Measurements from ENCODE around the gene SMARCE1.

SMARCE1 gene

DNA sequence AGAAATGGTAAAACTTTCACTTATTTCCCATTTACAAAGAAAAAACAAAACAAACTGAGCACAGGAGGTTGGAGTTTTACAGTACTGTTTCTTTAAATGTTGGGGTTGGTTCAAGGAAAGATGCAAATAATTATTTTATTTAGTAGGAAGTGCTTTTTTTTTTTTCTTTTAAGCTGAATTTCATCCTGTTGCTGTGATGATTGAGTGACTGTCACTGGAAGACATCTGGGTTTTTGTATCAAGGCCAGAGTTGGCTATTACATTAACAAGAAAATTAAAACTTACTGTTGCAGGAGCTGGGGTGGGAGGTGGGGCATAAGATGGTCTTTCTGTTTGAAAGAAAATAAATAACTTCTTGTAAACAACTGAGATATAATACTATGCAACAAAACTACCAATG, 2.3 kb downstream of the SMARCE1 start:
- no peak for DNase-seq

DNA sequence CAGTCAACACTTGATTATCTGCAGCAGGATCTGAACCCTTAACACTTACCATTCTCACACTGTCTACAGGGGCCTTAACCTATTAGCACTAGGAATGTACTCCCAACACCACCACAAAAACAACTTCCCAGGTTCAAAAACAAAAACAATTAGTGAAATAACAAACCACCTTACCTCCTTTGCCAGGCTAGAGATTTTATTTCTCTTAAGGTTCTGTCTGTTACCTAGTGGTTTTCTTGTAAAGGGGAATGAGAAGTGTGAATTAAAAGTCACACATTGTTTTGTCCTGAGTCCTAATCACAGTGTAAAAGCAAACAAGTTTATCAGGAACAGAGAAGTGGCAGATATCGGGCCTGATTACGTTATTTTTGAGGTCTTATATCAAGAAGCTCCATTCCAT, 9.7 kb downstream of the SMARCE1 start:
- DNase-seq: no peak

DNA sequence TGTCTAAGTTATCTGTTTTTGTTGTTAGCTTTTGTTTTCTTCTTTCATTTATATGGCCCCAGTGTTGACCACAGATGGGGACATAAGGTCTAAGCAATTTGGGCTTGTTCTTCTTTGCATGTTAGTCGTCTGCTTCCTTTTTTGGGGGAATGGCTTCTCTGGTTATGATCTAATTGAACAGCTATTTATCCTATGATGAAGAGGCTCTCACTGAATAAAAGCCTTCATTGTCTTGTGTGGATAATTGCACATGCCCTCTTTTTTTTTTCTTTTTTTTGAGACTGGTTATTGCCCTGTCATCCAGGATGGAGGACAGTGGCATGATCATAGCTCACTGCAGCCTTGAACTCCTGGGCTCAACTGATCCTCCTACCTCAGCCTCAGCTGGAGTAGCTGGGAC, 13.7 kb downstream of the SMARCE1 start:
- no peak for DNase-seq

DNA sequence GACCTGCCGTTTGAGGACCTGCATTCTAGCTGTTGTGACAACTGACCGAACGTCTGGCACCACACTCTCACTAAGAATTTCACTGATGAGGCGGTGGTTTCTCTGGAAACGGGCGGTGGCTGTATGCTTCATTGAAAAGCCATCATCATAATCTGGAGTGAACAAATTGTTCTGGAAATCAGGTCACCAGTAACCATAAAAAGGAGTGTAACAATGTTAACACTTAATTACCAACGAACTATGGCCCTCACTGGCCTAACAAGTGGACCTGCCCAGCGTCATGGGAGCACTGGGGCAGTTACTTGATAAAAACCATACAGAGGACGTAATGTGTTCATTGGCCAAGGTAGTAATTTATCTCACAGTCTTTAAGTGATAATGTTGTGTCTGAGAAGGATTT, 15.4 kb downstream of the SMARCE1 start:
- no peak for DNase-seq

DNA sequence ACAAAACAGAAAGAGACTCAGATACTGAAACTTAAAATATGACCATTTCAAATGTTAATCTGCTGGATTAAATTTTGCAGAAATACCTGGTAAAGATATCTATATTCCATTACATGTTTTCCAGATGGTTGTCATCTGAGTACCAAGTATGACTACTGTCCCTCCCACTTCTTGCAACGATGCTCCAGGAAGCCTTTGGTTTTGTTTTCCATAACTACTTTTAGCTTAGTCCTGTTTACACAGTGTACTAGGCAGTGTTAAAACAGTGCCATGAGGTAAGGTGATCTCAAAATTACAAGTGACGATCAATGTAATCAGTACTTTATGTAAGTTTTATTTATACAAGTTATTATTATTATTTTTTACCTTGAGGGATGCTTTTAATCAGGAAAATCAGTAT, 17.8 kb downstream of the SMARCE1 start:
- DNase-seq: no peak

DNA sequence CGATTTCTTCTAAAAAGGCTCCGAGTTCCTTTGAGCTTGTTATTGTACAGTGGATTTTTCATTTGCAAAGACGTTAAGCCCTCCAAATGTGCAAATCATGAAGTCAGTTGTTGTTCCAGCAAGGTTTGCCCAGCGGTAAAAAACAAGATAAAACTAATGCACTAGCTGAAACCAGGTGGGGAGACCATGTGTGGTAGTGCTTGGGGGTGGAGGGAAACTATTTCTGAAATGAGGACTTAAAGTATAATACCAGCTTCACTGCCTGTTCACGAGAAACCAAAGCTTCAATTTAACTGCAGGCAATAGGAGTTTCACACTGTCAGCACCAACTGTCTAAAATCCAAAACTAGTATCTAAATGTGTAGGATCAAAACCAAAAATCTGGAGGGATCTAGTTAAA, 22.3 kb downstream of the SMARCE1 start:
- no peak for DNase-seq

DNA sequence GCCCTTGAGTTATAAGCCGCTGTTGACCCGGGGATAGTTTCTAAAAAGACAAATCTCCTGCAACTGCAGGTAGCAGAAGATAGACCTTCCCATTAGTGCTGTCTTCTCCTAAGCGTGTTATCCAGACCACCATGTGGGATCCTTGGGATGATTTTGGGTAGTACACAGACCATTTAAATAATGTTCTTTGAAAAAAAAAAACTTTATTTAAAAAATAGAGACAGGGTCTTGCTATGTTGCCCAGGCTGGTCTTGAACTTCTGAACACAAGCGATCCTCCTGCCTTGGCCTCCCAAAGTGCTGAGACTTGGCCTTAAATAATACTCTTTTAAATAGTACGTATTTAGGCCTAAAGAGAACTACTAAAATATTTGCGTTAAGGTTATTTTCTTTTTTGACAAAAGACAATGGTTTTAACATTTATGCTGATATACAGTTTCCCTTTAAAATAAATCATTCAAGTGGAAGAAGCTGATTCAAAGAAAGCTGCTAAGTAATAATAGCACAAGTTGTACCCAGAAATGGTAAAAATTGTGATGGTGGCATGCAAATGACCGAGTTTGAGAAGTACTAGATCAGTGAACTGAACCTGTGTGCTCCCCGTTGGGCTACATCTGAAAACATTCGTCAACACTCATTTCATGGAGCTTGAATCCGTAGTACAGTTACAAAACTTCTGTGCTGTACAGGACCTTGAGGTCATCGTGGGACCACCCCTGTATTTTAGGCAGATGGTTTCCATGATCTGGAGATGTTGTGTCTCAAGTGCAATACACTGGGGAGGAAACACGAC, 24.0 kb downstream of the SMARCE1 start:
- DNase-seq: no peak

DNA sequence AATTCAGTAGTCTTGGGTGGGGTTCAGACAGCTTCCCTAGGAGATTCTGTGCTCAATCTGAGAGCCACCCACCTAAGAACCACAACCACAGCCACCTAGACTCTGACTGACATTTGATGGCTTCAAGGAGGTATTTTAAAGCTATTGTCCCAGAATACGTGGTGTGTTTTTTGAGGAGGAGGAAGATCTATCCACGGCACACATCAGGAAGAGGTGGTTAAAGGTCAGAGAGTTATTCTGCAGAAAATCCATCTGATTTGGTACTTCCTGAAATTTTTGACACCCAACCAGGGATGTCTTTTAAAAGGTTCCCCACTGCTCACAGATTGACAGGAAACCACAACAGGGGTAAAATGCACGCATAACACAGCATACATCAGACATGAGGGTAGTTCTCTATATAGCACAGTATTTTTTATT, 25.1 kb downstream of the SMARCE1 start:
- no peak for DNase-seq

DNA sequence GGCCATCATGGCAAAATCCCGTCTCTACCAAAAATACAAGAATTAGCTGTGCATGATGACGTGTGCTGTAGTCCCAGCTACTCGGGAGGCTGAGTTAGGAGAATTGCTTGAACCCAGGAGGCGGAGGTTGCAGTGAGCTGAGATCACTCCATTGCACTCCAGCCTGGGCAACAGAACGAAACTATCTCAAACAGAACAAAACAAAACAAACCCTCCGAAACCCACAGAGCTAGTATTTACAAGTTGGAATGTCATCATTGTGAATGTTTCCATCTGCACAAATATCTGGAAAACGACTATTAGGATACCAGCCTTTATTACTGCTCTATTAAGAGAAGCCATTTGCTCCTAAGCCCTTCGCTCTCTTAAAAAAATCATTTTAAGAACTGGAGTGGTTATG, 26.0 kb downstream of the SMARCE1 start:
- no peak for DNase-seq

DNA sequence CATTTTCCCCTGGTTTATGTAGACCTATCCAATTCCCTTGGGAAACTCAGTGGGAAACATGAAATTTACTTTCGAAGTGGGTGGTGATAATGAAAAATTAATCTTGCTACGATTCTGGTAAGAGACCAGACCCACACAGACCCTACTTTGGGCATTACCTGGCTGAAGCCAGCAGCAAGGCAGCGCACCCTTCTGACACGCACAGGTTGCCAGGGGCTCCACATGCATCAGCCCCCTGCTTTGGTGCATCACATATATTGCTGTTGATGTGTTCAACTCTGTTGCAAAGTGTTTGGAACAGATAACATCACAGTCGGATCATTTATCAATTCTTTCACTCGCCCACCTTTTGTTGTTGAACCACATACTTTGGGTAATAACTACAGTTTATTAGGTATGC, 26.6 kb downstream of the SMARCE1 start:
- no peak for DNase-seq

DNA sequence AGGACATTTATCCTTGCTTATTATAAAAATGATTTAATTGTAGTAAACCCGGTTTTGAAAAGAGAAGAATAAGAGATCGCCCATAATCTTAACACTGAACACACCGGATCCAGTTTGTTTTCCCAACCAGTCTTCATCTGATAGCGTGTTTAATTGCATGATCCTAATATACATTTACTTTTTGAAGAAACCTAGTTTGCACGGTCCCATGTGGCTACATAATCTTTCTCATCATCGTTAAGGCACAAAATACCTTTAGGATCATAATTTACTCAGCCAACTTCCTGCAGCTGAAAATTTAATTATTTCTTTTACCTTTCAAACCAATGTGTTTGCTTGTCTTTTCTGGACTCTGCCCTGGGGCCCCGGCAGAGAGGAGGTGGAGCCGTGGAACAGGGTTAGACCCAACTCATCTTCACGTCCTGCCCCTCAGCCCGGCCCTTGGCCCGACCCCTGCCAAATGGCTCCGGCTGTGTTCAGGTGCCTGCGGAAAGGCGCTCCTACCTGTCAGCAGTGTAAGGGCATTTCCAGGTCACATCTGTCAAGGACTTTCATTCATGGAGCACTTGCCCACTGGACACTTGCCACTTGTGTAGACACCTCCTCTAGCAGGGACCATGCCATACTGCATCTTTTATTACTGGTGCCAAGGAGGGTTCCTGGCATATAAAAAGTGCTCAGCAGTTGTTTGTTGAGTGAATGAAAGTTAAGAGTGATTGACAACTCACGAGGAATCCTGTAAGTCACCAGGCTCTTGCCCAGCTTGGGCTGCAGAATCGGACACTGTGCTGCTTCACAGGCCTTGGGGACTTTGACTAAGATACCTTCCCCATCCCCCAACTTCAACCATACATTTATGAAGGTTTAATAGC, 28.6 kb downstream of the SMARCE1 start:
- DNase-seq: no peak

DNA sequence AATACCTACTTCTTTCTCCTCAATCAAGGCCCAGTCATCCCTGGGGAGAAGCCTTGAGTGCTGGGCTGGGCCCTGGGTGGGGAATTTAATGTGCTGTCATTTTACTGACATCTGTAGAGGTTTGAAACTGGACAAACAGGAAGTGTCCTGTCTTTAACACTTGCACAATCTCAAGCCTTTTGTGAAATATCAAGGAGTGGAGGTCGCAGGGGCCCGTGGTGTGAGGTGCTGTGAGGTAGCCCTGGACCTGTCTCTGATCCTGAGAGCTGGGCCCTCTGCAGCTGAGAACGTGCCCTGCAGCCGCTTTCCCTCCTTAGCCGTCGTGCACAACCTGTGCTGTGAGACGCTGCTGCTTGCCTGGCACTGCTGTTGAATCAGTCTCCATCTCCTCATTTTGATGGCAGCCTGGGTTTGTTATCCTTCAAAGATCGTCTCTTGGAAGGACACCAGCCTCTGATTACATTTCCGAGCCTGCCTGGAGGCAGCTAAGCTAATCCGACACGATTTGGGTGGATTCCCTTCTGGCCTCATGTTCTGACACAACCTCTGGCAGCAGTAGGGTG, 29.9 kb downstream of the SMARCE1 start:
- DNase-seq: no peak

DNA sequence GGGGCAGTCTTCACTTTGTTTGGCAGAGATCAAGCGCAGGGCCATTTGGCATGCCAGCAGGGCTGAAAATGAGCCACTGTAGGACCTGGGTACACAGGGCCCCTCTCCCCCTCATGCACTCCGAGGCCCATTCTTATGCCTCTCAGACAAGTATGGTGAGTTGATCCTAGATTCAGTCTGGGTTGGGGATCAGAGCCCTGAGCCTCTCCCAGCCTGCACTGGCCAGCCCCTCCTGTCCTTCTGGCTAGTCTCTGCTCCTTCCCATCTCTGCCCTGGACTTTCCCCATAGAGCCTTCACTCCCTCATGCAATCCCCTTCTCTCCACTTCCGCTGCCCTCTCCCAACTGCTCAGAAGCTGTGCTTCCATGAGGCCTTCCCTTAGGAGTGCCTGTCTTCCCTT, 31.0 kb downstream of the SMARCE1 start:
- DNase-seq: no peak

DNA sequence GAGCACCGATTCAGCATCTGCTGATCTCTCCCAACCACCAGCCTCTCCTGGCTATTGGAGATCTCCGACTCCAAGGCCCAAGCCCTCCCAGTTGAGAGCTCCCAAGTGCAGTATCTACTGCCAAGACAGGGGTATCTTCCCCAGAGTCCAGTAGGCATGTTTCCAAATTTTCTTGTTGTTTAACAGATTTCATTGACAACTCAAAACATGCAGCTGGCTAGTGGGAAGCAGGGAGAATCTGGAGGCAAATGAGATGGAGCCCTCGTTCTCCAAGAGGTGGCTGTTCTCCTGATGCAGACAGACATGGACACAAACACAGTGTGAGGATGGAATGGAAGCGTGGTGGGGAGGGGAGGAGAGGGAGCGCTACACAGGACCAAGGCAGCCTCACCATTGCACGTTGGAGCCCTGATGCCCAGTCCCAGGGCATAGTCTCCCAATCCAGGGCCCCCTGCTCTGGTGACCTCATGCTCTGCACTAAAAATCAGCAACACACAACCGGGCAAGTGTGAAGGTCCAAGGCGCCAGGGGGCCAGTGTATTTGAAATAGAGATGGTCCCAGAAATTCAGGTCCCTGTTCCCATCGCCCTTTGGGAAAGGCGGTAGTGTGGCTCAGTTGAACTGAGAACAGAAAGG, 31.7 kb downstream of the SMARCE1 start:
- no peak for DNase-seq

DNA sequence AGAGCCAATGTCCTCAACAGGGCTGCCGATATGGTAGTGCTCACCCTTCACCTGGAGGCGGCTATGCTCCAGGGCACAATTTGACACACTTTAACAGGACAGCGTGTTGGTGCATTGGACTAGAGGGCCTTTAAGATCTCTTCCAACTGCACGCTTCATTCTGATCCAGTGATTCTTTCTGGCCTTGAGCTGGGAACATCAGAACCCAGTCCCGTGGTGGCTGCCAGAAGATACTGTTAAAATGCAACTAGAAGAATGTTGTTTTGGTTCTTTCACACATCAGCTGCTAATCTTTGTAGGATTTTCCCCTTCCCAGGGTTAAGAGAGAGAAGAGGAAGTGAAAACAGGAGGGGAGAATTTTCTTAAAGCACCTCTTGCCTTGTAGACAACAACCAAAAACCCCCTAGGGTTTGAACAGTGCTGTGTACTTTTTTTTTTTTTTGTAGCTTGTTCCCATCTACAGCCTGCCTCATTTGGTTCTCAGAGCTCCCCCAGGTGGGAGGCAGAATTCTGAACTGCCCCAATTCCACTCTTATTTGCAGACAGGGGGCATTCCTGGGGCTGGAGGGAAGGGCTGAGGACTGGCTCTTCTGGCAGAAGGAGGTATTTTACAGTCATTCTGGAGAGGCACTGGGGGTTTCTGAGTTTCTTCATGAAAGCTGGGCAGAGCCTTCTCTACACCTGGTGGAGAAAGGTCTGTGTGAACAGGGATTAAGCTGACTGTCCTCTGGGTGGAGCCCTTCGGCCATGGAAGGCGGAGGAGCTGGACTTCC, 32.4 kb downstream of the SMARCE1 start:
- DNase-seq: no peak

DNA sequence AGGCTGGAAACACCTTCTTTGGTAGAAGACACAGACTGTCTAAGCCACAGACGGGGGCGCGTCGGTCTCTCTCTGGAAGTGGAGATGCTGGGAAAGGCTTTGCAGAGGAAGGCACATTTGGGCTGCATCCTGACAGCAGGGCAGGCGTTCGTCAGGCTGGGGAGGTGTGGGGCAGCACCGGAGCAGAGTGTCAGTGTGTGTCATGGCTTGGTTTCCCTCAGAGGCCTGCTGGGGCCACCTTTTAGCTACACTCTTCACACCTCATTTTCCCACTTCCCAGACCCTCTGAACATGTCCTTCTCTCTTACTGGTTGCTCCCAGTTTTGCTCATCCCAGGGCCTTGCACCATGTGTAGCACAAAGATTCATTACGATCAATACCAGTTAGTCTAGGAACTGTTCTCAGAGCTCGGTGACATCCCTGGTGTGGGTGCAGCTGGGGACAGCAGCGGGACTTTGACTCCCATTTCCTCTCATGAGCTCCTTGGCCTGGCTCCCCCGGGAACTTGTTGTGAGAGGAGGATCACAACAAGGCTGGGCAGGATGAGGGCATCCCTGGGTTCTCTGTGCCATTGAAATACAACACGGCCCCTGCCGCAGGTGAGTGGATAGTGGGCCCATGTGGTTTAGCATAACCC, 33.1 kb downstream of the SMARCE1 start:
- no peak for DNase-seq

DNA sequence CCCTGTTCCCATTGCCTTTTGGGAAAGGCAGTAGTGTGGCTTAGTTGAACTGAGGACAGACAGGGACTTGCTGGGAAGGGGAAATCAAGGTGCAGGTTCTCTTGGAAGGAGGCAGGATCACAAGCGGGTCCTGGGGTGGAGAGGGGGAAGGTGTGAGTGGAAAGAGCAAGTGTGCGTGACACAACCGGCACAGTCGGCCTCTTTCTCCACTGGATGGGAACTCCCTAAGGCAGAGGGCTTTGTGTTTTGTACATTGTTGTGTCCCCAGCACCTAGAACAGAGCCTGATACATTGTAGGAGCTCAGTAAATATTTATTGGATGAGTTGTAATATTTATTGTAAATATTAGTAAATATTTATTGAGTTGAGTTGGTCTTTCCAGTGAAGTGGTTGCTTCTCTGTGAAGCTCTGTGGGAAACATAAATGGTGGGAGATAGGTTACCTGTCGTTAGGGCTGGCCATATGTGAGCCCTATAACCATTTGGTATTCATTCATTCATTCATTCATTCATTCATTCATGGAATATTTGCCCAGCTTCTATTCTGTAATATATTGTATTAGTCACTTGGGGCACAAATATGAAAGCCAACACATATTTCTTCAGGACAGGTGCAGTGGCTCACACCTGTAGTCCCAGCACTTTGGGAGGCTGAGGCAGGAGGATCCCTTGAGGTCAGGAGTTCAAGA, 34.0 kb downstream of the SMARCE1 start:
- no peak for DNase-seq

DNA sequence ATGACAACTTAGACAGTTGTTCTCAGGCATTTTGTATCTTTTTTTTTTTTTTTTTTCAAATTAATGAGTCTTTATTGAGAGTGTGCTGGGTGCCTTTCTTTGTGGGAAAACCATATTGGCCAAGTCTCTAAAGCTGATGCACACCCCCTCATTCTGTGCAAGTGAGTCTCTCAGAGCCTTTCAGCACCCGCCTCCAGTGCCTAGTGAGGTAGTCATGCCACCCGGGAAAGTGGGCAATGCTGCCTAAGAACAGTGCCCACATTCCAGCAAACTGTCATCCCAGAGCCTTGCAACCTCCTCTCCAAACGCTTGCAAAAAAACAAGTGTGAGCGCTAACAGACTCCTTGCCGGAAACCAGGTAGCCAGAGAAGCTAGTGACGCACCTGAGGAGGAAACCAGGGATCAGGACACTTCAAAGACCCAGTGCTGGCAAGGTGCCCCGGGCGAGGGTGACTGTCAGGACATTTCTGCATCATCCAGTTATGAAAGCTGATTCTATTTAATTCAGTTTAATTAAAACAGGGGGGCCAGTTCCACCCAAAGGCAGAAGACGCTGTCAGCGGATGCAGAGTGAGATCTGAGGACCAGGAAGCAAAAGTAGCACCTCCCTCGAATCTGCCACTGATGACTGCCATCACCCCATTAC, 34.9 kb downstream of the SMARCE1 start:
- DNase-seq: peak; percentile 48

DNA sequence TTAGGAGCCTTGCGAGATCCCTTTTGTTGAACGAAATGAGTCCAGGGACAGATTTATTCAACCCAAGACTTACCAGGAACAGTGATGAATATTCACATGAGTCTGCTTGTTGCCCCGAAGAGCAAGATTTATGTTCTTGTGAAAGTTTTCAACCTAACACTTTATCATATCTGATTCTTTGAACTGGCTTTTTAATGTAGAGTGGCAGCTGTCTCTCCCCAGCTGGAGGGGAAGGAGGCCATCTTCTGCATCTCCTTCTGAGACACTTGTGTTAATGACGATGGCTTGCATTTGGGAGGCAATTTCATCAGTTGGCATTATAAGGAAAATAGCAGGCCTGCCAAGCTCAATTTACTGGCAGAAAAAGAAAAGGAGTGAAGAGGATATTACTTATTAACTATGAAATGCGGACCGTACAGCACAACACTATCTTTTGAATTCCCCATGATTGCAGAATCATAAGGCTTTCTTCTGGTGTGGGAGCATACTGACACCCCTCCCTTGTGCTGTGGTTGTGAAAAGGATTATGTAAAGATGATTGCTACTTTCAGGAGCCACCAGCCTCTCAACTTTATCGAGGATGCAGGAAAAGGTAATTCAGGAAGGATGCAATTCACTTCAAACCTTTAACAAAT, 35.7 kb downstream of the SMARCE1 start:
- DNase-seq: no peak

DNA sequence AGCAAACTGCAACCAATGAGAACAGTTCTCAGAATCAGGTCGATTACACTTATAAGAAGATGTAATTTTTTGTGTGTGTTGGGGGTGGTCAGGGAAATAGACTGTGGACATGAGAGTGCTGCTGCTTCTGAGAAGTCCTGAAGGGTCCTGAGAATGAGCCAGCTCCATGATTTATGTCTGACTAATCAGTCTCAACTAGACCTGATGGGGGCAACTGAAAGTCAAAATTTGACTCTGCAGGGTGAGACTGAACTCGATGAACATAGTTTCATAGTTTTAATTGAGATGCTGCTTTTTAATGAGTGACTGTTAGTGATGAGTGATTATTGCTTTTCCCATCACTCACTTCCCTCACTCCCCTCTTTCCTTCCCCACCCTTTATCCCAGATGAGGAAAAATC, 37.3 kb downstream of the SMARCE1 start:
- DNase-seq: no peak
